HepG2 (cell line): Measurements from ENCODE around the gene CNNM4. TPM values are rescaled to one million over a fixed set of nuclear protein-coding genes. Genes with fewer than 3 reads are reported as not detected.
A peak's percentile ranks its signal among the peaks of the same experiment; 100 is the strongest.

Source experiments
- ATF7 ChIP-seq, 2 experiments: fragments of 450-650 bp in 1 of 2; sonication (generic) in 1 of 2; formaldehyde crosslinking in 1 of 2; IDR thresholded peaks; 2 replicates each; pipeline versions ENCODE4 v1.4.0 to v1.6.1; 2016 to 2020; ENCODE audit warnings: antibody characterized with exemption in 1 of 2, mild to moderate bottlenecking in 1 of 2, missing genetic modification reagents in 1 of 2
- ATF7-NPFF ChIP-seq: sonication (generic); formaldehyde crosslinking; IDR thresholded peaks from 2 replicates; pipeline ENCODE4 v1.8.1; 2023; ENCODE audit warnings: mild to moderate bottlenecking, low read depth, missing genetic modification reagents, moderate library complexity
- ATRX ChIP-seq: sonication (generic); formaldehyde crosslinking; IDR thresholded peaks from 2 replicates; pipeline ENCODE4 v1.4.0; 2020; ENCODE audit warnings: missing genetic modification reagents, borderline replicate concordance
- GLI4 ChIP-seq: sonication (generic); formaldehyde crosslinking; IDR thresholded peaks from 2 replicates; pipeline ENCODE4 v1.5.1; 2020; ENCODE audit warnings: missing genetic modification reagents, mild to moderate bottlenecking, moderate library complexity, borderline replicate concordance
- MIER3 ChIP-seq: IDR thresholded peaks from 2 replicates; pipeline ENCODE4 v1.6.1; 2016; ENCODE audit warnings: missing compliant biosample characterization, borderline replicate concordance
- MXI1 ChIP-seq: IDR thresholded peaks from 3 replicates; pipeline ENCODE4 v1.6.1; 2012; ENCODE audit warnings: low read depth, low read length, inconsistent platforms, borderline replicate concordance
- MZF1 ChIP-seq: sonication (generic); formaldehyde crosslinking; IDR thresholded peaks from 2 replicates; pipeline ENCODE4 v1.8.1; 2023; ENCODE audit warnings: mild to moderate bottlenecking, missing genetic modification reagents, borderline replicate concordance
- RFXAP ChIP-seq: sonication (generic); formaldehyde crosslinking; IDR thresholded peaks from 2 replicates; pipeline ENCODE4 v1.4.0; 2020; ENCODE audit warnings: missing genetic modification reagents, borderline replicate concordance
- SP2 ChIP-seq: sonication (generic); formaldehyde crosslinking; IDR thresholded peaks from 2 replicates; pipeline ENCODE4 v1.5.1; 2020; ENCODE audit warnings: mild to moderate bottlenecking, missing genetic modification reagents
- TOE1 ChIP-seq: sonication (generic); formaldehyde crosslinking; IDR thresholded peaks from 2 replicates; pipeline ENCODE4 v1.4.0; 2020; ENCODE audit warnings: mild to moderate bottlenecking, missing genetic modification reagents
- ZFP36L1 ChIP-seq: sonication (generic); formaldehyde crosslinking; IDR thresholded peaks from 2 replicates; pipeline ENCODE4 v1.8.0; 2022; ENCODE audit warnings: mild to moderate bottlenecking, missing genetic modification reagents, moderate library complexity
- ZMAT3 ChIP-seq: sonication (generic); formaldehyde crosslinking; conservative IDR thresholded peaks from 2 replicates; pipeline ENCODE4 v1.7.0; 2021; ENCODE audit warnings: missing genetic modification reagents
- ZNF543 ChIP-seq: sonication (generic); formaldehyde crosslinking; IDR thresholded peaks from 2 replicates; pipeline ENCODE4 v1.4.0; 2020; ENCODE audit warnings: mild to moderate bottlenecking, missing genetic modification reagents
- ZNF552 ChIP-seq: sonication (generic); formaldehyde crosslinking; IDR thresholded peaks from 2 replicates; pipeline ENCODE4 v1.9.0; 2022; ENCODE audit warnings: missing genetic modification reagents, mild to moderate bottlenecking, borderline replicate concordance
- polyA plus RNA-seq, 8 experiments: library from polyadenylated mRNA; depleted of rRNA in 3 of 8; stranded (reverse) in 7 of 8; unstranded in 1 of 8; fragments of >200 nt; fragmentation: Illumina TruSeq in 4 of 8; extraction: Trizol in 4 of 8; gene quantifications; 2 replicates each; pipeline versions ENCODE4 v1.2.1 to v1.2.3, GENCODE V29; 2011 to 2016; ENCODE audit warnings: low read depth in 4 of 8, missing spikeins in 1 of 8, mixed read lengths in 1 of 8; ENCODE audit not compliant: insufficient read depth in 1 of 8
- total RNA-seq, 5 experiments: library from RNA; depleted of rRNA; stranded (reverse); fragments of >200 nt; fragmentation: Illumina TruSeq; extraction: Trizol; gene quantifications; 2 replicates each; pipeline ENCODE4 v1.2.3, GENCODE V29; 2016; ENCODE audit warnings: low read depth in 1 of 5
- TF ChIP-seq, protein P1 (sequence below): sonication (generic); formaldehyde crosslinking; IDR thresholded peaks from 2 replicates; pipeline ENCODE4 v1.4.0; 2020; ENCODE audit warnings: missing genetic modification reagents
- TF ChIP-seq, protein P2 (sequence below): IDR thresholded peaks from 2 replicates; pipeline ENCODE4 v1.6.1; 2016; ENCODE audit warnings: low read depth, control low read depth
- TF ChIP-seq, protein P3 (sequence below): IDR thresholded peaks from 2 replicates; pipeline ENCODE4 v1.4.0; 2020; ENCODE audit warnings: mild to moderate bottlenecking, missing genetic modification reagents

CNNM4 gene
- total and polyA plus RNA-seq, 2 of the 13 experiments (the other 11 are each of a cell fraction or from before 2014, with no cell fraction given) = 5.9 to 8.4 TPM

DNA sequence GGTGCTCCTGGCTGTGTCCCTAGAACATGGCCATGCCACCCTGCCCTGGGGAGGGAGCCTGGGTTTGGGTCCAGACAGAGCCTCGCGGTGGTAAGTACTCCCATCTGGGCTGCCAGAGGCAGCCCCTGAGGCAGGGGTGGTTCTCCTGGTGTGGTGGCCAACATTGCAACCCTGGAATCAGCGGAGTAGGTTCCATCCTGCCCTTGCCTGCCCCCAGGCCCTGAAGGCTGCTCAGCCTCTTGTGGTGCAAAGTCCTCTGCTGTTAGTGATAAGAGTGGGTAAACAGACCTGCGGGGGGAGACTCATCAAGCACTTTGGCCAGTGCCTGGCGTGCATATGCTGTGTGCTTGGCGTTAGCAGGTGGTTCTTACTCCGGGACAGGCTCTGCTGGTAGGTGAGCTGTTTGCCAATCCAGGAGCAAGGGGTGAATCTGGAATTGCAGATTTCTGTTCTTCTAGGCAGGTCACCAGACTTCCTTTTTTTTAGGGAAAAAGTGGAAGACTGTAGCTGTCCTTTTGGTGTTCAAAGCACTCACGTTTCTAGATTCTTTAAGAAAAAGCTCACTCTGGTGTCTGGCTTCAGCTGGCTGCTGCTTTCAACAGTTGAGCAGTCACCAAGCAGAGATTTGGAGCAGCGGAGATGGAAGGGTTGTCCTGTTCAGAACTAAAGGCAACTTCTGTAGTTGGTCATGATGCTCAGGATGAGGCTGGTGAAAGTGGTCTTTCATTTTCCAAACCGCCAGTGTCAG is 58.6 kb downstream of the CNNM4 start (continued):
- TF ChIP-seq, protein P1, sequence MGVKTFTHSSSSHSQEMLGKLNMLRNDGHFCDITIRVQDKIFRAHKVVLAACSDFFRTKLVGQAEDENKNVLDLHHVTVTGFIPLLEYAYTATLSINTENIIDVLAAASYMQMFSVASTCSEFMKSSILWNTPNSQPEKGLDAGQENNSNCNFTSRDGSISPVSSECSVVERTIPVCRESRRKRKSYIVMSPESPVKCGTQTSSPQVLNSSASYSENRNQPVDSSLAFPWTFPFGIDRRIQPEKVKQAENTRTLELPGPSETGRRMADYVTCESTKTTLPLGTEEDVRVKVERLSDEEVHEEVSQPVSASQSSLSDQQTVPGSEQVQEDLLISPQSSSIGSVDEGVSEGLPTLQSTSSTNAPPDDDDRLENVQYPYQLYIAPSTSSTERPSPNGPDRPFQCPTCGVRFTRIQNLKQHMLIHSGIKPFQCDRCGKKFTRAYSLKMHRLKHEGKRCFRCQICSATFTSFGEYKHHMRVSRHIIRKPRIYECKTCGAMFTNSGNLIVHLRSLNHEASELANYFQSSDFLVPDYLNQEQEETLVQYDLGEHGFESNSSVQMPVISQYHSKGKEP = no peak
- TF ChIP-seq ZFP36L1 = 0 out of 2 replicates have a peak, but pooled peaks have one; percentile 76
- TF ChIP-seq, protein P2, sequence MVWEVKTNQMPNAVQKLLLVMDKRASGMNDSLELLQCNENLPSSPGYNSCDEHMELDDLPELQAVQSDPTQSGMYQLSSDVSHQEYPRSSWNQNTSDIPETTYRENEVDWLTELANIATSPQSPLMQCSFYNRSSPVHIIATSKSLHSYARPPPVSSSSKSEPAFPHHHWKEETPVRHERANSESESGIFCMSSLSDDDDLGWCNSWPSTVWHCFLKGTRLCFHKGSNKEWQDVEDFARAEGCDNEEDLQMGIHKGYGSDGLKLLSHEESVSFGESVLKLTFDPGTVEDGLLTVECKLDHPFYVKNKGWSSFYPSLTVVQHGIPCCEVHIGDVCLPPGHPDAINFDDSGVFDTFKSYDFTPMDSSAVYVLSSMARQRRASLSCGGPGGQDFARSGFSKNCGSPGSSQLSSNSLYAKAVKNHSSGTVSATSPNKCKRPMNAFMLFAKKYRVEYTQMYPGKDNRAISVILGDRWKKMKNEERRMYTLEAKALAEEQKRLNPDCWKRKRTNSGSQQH (CRISPR knock-in tag) = peak; percentile 93
- TF ChIP-seq RFXAP (CRISPR knock-in tag) = peak; percentile 92
- peak; percentile 97; the same call in 1 of the 2 replicates for TF ChIP-seq MIER3 (CRISPR knock-in tag)
- TF ChIP-seq MXI1 = peak; percentile 94; the same call in 2 of the 3 replicates
- no peak for TF ChIP-seq ATF7 (IDR thresholded peaks at IDR 0.05)
- peak; percentile 54; the same call in 1 of the 2 replicates for TF ChIP-seq ATF7 (CRISPR knock-in tag; IDR thresholded peaks at IDR 0.05)
- TF ChIP-seq ZNF543 (CRISPR knock-in tag) = peak; percentile 96
- no peak for TF ChIP-seq ATRX (CRISPR knock-in tag)
- no peak for TF ChIP-seq GLI4 (CRISPR knock-in tag)
- peak; percentile 95 for TF ChIP-seq ZMAT3 (CRISPR knock-in tag)
- TF ChIP-seq ATF7-NPFF (CRISPR knock-in tag) = peak; percentile 76
- TF ChIP-seq ZNF552 (CRISPR knock-in tag) = peak; percentile 57; the same call in 1 of the 2 replicates
- no peak for TF ChIP-seq TOE1
- TF ChIP-seq SP2 (CRISPR knock-in tag) = peak; percentile 49
- TF ChIP-seq MZF1 = 0 out of 2 replicates have a peak, but pooled peaks have one; percentile 85
- TF ChIP-seq, protein P3, sequence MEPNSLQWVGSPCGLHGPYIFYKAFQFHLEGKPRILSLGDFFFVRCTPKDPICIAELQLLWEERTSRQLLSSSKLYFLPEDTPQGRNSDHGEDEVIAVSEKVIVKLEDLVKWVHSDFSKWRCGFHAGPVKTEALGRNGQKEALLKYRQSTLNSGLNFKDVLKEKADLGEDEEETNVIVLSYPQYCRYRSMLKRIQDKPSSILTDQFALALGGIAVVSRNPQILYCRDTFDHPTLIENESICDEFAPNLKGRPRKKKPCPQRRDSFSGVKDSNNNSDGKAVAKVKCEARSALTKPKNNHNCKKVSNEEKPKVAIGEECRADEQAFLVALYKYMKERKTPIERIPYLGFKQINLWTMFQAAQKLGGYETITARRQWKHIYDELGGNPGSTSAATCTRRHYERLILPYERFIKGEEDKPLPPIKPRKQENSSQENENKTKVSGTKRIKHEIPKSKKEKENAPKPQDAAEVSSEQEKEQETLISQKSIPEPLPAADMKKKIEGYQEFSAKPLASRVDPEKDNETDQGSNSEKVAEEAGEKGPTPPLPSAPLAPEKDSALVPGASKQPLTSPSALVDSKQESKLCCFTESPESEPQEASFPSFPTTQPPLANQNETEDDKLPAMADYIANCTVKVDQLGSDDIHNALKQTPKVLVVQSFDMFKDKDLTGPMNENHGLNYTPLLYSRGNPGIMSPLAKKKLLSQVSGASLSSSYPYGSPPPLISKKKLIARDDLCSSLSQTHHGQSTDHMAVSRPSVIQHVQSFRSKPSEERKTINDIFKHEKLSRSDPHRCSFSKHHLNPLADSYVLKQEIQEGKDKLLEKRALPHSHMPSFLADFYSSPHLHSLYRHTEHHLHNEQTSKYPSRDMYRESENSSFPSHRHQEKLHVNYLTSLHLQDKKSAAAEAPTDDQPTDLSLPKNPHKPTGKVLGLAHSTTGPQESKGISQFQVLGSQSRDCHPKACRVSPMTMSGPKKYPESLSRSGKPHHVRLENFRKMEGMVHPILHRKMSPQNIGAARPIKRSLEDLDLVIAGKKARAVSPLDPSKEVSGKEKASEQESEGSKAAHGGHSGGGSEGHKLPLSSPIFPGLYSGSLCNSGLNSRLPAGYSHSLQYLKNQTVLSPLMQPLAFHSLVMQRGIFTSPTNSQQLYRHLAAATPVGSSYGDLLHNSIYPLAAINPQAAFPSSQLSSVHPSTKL (CRISPR knock-in tag) = peak; percentile 98
